ENCODE data around the gene ARX.

Gene ARX

GRCh38 chrX:25001808-25002660, 13.7 kb downstream of the ARX start:
- no peak for DNase-seq (ENCODE audit: low read depth)

GRCh38 chrX:24999511-24999910, 16.3 kb downstream of the ARX start:
- DNase-seq (ENCODE audit: low read depth), result no peak

- no peak for DNase-seq (ENCODE audit: low read depth)
Measured at GRCh38 chrX:24996096-24996709, 19.6 kb downstream of the ARX start.

GRCh38 chrX:24993879-24994278, 21.9 kb downstream of the ARX start:
- no peak for DNase-seq (ENCODE audit: low read depth)

GRCh38 chrX:24990535-24990934, 25.2 kb downstream of the ARX start:
- peak; percentile 9 for DNase-seq (ENCODE audit: low read depth)

GRCh38 chrX:24988314-24988713, 27.5 kb downstream of the ARX start:
- DNase-seq (ENCODE audit: low read depth), result no peak

- DNase-seq (ENCODE audit: low read depth), result no peak
Measured at GRCh38 chrX:24987731-24988130, 28.0 kb downstream of the ARX start.

GRCh38 chrX:24985120-24985519, 30.6 kb downstream of the ARX start:
- no peak for DNase-seq (ENCODE audit: low read depth)

GRCh38 chrX:24983931-24984330, 31.8 kb downstream of the ARX start:
- no peak for DNase-seq (ENCODE audit: low read depth)

GRCh38 chrX:24982306-24982965, 33.3 kb downstream of the ARX start:
- DNase-seq (ENCODE audit: low read depth), result peak; percentile 5

- no peak for DNase-seq (ENCODE audit: low read depth)
Measured at GRCh38 chrX:24981030-24981429, 34.7 kb downstream of the ARX start.

GRCh38 chrX:24979081-24979480, 36.7 kb downstream of the ARX start:
- peak; percentile 17 for DNase-seq (ENCODE audit: low read depth)

- DNase-seq (ENCODE audit: low read depth), result no peak
Measured at GRCh38 chrX:24969812-24970211, 46.0 kb downstream of the ARX start.

GRCh38 chrX:24965372-24965771, 50.4 kb downstream of the ARX start:
- no peak for DNase-seq (ENCODE audit: low read depth)

GRCh38 chrX:24963823-24964222, 51.9 kb downstream of the ARX start:
- DNase-seq (ENCODE audit: low read depth), result peak; percentile 39

GRCh38 chrX:24961809-24962208, 54.0 kb downstream of the ARX start:
- DNase-seq (ENCODE audit: low read depth), result no peak

- DNase-seq (ENCODE audit: low read depth), result peak; percentile 3
Measured at GRCh38 chrX:24956828-24957227, 58.9 kb downstream of the ARX start.

- no peak for DNase-seq (ENCODE audit: low read depth)
Measured at GRCh38 chrX:24955372-24955930, 60.3 kb downstream of the ARX start.

GRCh38 chrX:24954732-24955131, 61.0 kb downstream of the ARX start:
- DNase-seq (ENCODE audit: low read depth), result no peak
